Stimulated activated CD8-positive, alpha-beta memory T cell treated with anti-CD3 and anti-CD28 coated beads, Interleukin-12 subunit alpha, Interleukin-12 subunit beta, amount 100 ng/mL, for 24 hours (primary cell): ENCODE results near the gene VTI1A.
"Not testable (repeated sequence)": the region's sequence is repeated elsewhere in the genome, so short reads cannot be mapped to it uniquely, and the experiment has no call there.

Experiments
- DNase-seq: peaks from one replicate; pipeline ENCODE4 v3.0.0-alpha.2; 2020; ENCODE audit errors: extremely low read depth

The VTI1A gene

GRCh38 chr10:112454910-112455779 lies 8.1 kb downstream of the VTI1A start:
- DNase-seq = no peak

GRCh38 chr10:112456533-112456932 lies 9.5 kb downstream of the VTI1A start:
- DNase-seq = no peak

GRCh38 chr10:112460366-112460765 lies 13.4 kb downstream of the VTI1A start:
- no peak for DNase-seq

GRCh38 chr10:112461029-112461887 lies 14.2 kb downstream of the VTI1A start:
- no peak for DNase-seq

DNA sequence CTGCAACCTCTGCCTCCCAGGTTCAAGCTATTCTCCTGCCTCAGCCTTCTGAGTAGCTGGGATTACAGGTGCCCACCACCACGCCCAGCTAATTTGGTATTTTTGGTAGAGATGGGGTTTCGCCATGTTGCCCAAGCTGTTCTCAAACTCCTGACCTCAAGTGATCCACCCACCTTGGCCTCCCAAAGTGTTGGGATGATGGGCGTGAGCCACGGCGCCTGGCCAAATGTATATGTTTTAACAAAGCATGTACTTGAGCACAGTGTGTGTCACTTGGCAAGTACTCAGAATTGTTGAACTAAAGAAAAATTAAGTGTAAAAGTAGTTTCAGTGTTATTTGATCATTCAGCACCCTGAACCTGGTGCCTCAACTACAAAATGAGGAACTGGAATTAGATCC lies 17.1 kb downstream of the VTI1A start:
- not testable (repeated sequence) for DNase-seq

DNA sequence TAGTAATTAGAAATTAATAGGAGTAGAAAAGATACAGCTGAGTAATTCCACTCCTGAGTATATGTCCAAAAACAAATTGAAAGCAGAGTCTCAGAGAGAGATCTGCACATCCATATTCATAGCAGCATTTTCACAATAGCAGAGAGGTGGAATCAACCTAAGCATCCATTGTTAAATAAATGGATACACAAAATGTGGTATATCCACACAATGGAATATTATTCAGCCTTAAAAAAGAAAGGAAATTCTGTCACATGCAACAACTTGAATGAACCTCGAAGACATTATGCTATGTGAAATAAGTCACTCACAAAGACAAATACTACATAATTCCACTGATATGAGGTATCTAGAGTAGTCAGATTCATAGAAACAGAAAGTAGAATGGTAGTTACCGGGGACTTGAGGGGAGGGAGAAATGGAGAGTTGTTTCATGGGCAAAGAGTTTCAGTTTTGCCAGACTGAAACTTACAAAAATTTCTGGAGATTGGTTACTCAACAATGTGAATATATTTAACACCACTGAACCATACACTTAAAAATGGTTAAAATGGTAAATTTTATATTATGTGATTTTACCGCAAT lies 18.4 kb downstream of the VTI1A start:
- DNase-seq = no peak

GRCh38 chr10:112466802-112467201 lies 19.8 kb downstream of the VTI1A start:
- DNase-seq = no peak

DNA sequence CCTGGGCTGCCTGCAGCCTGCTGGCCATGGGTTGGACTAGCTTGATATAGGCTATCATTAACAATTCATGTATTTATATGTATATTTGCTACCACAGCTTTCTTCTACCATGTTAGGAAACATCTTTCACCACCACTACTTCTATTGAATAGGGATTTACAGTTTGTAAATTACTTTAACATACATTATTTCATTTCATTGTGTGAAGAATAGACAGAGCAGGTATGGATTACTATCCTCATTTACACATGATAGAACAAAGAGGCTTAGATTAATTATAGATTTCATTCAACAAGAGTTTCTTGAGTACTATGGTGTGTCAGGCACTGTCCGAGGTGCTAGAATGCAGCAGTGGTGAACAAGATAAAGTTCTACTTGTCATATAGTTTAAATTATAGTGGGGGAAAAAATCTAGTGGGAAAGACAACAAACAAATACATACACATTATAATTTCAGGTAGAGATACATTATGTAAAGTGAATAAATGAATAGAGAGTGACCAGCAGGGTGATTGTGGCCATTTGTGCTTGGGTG lies 20.6 kb downstream of the VTI1A start:
- no peak for DNase-seq

GRCh38 chr10:112471878-112472487 lies 25.0 kb downstream of the VTI1A start:
- no peak for DNase-seq

DNA sequence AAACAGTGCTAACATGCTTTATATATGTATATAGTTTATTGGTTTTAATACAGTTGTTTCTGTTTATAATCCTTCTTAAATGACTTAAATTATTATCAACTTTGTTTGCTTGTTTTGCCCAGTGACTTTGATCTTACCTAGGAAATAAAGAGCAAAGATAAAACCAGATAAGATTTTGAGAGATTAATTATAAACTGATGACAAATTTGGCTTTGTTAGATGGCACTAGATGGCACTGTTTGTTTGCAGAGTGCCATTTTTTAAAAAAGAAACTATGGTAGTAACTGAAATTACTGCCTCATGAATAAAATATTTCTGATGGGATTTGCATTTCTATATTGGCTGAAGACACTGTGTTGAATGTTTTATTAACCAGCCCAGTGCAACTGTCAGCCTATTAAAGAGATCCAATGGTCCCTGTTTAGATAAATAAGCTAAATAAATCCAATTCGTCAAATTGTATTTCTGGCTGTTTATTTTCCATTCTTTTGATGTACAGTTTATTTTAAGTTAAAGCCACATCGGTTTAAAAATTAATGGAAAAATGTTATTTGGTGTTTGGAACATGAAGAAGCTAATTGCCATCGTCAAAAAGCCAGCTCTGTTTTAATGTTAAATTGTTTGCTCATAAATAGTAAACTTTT lies 28.7 kb downstream of the VTI1A start:
- no peak for DNase-seq

- no peak for DNase-seq
These were observed 34.6 kb downstream of the VTI1A start for GRCh38 chr10:112481602-112482001.

GRCh38 chr10:112484399-112484798 lies 37.4 kb downstream of the VTI1A start:
- no peak for DNase-seq

DNA sequence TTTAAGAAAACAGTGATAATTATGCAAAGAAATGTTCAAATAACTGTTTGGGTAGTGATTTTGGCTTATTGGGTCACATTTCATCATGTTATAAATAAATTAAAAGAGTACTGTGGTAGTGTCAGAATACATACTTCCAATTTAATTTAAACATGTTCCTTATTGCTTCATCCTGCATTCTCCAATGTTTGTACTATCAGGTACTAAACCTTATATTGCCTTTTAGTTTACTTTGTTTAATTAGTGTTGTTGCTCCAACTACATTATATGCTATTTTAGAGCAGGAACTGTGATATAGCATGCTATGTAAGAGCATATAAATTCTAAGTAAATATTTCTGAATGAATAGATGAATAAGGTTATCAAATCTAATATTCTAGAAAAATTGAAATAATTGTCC lies 40.9 kb downstream of the VTI1A start:
- DNase-seq = no peak

GRCh38 chr10:112490545-112490944 lies 43.5 kb downstream of the VTI1A start:
- no peak for DNase-seq

DNA sequence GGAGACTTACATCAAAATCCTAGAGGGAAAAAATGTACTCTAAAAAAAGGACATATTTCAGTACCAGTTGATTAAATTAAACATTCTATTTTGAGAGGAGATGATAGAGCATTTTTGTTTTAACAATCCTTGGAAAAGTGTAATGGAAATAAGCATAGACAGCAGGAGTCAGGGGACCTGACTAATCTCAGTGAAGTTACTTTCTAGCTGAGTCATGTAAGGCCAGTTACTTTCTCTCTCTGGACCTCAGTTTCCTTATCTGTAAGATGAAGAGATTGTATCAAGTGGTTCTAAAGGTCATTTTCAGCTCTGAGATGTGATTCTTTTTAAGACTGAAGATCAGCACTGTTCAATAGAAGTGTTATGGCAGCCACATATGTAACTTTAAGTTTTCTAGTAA lies 44.1 kb downstream of the VTI1A start:
- DNase-seq = no peak

DNA sequence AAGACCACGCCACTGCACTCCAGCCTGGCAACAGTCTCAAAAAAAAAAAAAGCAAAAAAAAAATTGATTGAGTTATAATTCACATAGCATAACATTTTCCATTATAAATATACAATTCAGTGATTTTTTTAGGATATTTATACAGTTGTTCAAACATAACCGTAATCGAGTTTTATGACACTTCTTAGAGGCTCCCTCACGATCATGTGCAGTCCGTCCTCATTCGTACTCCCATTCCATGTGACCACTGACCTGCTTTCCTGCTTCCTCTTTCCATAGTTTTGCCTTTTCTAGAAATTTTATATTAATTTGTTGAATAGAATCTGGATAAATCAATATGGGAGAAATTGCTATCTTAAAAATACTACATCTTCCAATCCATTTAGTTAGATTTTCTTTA lies 45.7 kb downstream of the VTI1A start:
- DNase-seq = no peak

- no peak for DNase-seq
These were observed 50.4 kb downstream of the VTI1A start for GRCh38 chr10:112497347-112497950.

- no peak for DNase-seq
These were observed 51.8 kb downstream of the VTI1A start for GRCh38 chr10:112498806-112499205.

- not testable (repeated sequence) for DNase-seq
These were observed 53.0 kb downstream of the VTI1A start for GRCh38 chr10:112499985-112500384.

DNA sequence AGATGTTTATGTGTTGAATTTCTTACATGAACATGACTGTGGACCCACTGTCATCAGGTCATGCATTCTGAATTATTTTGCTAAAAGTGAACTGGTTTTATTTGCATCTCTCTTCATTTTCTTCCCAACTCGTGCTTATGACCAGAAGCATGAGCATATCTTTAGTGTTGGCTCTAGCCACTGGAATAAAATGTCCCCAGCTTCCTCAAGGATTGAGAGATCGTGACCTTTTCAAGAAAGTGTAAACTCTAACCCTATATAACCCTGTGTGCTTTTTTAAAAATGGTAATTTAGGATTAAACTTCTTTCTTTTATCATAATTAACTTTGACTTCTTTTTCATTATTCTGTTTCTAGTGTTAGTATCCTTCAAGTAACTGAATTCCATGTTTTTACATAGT lies 55.5 kb downstream of the VTI1A start:
- DNase-seq = no peak

DNA sequence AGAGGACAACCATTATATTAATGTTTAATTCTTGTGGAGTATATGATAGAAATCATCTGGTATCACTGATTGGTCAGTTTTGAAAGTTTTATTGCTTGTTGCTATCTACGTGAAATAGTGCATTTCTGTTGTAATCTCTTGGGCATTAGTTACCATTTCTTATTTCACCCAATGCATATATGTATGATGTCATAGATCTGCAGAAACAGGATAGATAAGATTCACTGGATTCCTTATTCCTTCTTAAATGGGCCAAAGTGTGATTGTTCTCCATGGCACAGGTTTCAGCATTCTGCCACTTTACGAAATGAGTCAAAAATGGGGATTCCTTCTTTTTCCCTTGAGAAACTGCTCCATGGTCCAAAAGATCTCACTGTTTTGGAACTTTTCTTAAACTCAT lies 56.6 kb downstream of the VTI1A start:
- no peak for DNase-seq
